Activated naive CD8-positive, alpha-beta T cell treated with anti-CD3 and anti-CD28 coated beads for 36 hours (primary cell): ENCODE measurements around the gene MORN1. TPM values are rescaled to one million over a fixed set of nuclear protein-coding genes. Genes with fewer than 3 reads are reported as not detected.

Experiments
- DNase-seq: peaks from one replicate; pipeline ENCODE4 v3.0.0; 2021
- H3K27ac Mint-ChIP-seq: one replicate; pipeline ENCODE4 v1.8.0; 2022; ENCODE audit warnings: mild to moderate bottlenecking, moderate library complexity, mixed read lengths
- H3K27me3 Mint-ChIP-seq: one replicate; pipeline ENCODE4 v1.8.0; 2022; ENCODE audit warnings: mild to moderate bottlenecking, mixed read lengths
- H3K36me3 Mint-ChIP-seq: one replicate; pipeline ENCODE4 v1.8.0; 2021; ENCODE audit warnings: mild to moderate bottlenecking, mixed read lengths
- H3K4me1 Mint-ChIP-seq: one replicate; pipeline ENCODE4 v1.8.0; 2021; ENCODE audit warnings: mixed read lengths
- H3K4me3 Mint-ChIP-seq: one replicate; pipeline ENCODE4 v1.8.0; 2022; ENCODE audit warnings: mild to moderate bottlenecking, moderate library complexity, mixed read lengths
- H3K9me3 Mint-ChIP-seq: one replicate; pipeline ENCODE4 v1.8.0; 2022; ENCODE audit warnings: mixed read lengths
- total RNA-seq, 2 experiments: library from RNA; stranded (reverse); gene quantifications; one replicate each; pipeline ENCODE4 v1.2.3, GENCODE V29; 2021

Gene MORN1
- total RNA-seq, 2 experiments from 2014 or later, result 6.8 to 7.8 TPM

GRCh38 chr1:2413495-2414296 is 22.3 kb upstream of the MORN1 start:
- Mint-ChIP-seq H3K4me1 (peaks cover 32% of the 10 kb centered on the region), H3K27ac (peak overlapping the region; percentile 89), H3K4me3 (peak overlapping the region; percentile 89), H3K9me3 (no peaks in the 10 kb centered on the region), H3K27me3 (no peaks in the 10 kb centered on the region), H3K36me3 (peaks cover 11% of the 10 kb centered on the region)
- DNase-seq, result peak; percentile 42

- H3K4me3 Mint-ChIP-seq, result peak overlapping the region; percentile 89
- no peak for DNase-seq
- H3K9me3 Mint-ChIP-seq, result no peaks in the 10 kb centered on the region
- peaks cover 11% of the 10 kb centered on the region for H3K36me3 Mint-ChIP-seq
- peaks cover 32% of the 10 kb centered on the region for H3K4me1 Mint-ChIP-seq
- H3K27ac Mint-ChIP-seq, result peak overlapping the region; percentile 89
- H3K27me3 Mint-ChIP-seq, result no peaks in the 10 kb centered on the region
Observed at GRCh38 chr1:2412773-2413494, 21.6 kb upstream of the MORN1 start.

- Mint-ChIP-seq H3K9me3 (no peaks in the 10 kb centered on the region), H3K4me1 (peaks cover 33% of the 10 kb centered on the region)
Observed at GRCh38 chr1:2412395-2412772, 21.0 kb upstream of the MORN1 start, which contains the start of gene PEX10. Gene PEX10 (minus strand): TSS chr1:2412564. CDS start chr1:2412502, 62 bp downstream.

GRCh38 chr1:2411801-2412394 is 20.5 kb upstream of the MORN1 start:
- no peak for DNase-seq
- Mint-ChIP-seq H3K4me1 (peaks cover 30% of the 10 kb centered on the region), H3K9me3 (no peaks in the 10 kb centered on the region), H3K27ac (peak overlapping the region; percentile 82), H3K27me3 (no peaks in the 10 kb centered on the region), H3K36me3 (peaks cover 12% of the 10 kb centered on the region), H3K4me3 (peak overlapping the region; percentile 89)

More at GRCh38 chr1:2412395-2412772, 21.0 kb upstream of the MORN1 start, which contains the start of gene PEX10:
- peak within 1 kb of the TSS; percentile 89 for H3K27ac Mint-ChIP-seq
- peaks cover 11% of the 10 kb centered on the region for H3K36me3 Mint-ChIP-seq
- DNase-seq, result peak; percentile 100
- H3K27me3 Mint-ChIP-seq, result no peaks in the 10 kb centered on the region
- peak within 1 kb of the TSS; percentile 89 for H3K4me3 Mint-ChIP-seq

GRCh38 chr1:2409745-2410144 is 18.4 kb upstream of the MORN1 start:
- H3K4me1 Mint-ChIP-seq, result peaks cover 19% of the 10 kb centered on the region
- no peak overlapping the region for H3K4me3 Mint-ChIP-seq
- H3K36me3 Mint-ChIP-seq, result peaks cover 13% of the 10 kb centered on the region
- H3K27ac Mint-ChIP-seq, result no peak overlapping the region
- no peaks in the 10 kb centered on the region for H3K27me3 Mint-ChIP-seq
- H3K9me3 Mint-ChIP-seq, result no peaks in the 10 kb centered on the region
- no peak for DNase-seq

- Mint-ChIP-seq H3K4me1 (peaks cover 10% of the 10 kb centered on the region), H3K4me3 (no peak overlapping the region), H3K36me3 (peaks cover 9% of the 10 kb centered on the region), H3K27ac (peak overlapping the region; percentile 48), H3K9me3 (no peaks in the 10 kb centered on the region), H3K27me3 (no peaks in the 10 kb centered on the region)
- DNase-seq, result no peak
Observed at GRCh38 chr1:2408859-2409276, 17.5 kb upstream of the MORN1 start.

- DNase-seq, result no peak
- Mint-ChIP-seq H3K36me3 (peaks cover 9% of the 10 kb centered on the region), H3K4me3 (no peak overlapping the region), H3K27me3 (no peaks in the 10 kb centered on the region), H3K9me3 (no peaks in the 10 kb centered on the region), H3K4me1 (peaks cover 9% of the 10 kb centered on the region), H3K27ac (no peak overlapping the region)
Observed at GRCh38 chr1:2408456-2408855, 17.1 kb upstream of the MORN1 start.

GRCh38 chr1:2407991-2408275 is 16.6 kb upstream of the MORN1 start:
- H3K36me3 Mint-ChIP-seq, result peaks cover 9% of the 10 kb centered on the region
- H3K27me3 Mint-ChIP-seq, result no peaks in the 10 kb centered on the region
- no peak for DNase-seq

GRCh38 chr1:2407166-2407990 is 16.0 kb upstream of the MORN1 start:
- H3K4me3 Mint-ChIP-seq, result no peak overlapping the region
- peaks cover 9% of the 10 kb centered on the region for H3K4me1 Mint-ChIP-seq
- DNase-seq, result no peak
- no peaks in the 10 kb centered on the region for H3K9me3 Mint-ChIP-seq
- H3K27me3 Mint-ChIP-seq, result no peaks in the 10 kb centered on the region
- no peak overlapping the region for H3K27ac Mint-ChIP-seq
- H3K36me3 Mint-ChIP-seq, result peaks cover 9% of the 10 kb centered on the region

More at GRCh38 chr1:2407991-2408275, 16.6 kb upstream of the MORN1 start:
- no peaks in the 10 kb centered on the region for H3K9me3 Mint-ChIP-seq
- no peak overlapping the region for H3K27ac Mint-ChIP-seq
- peaks cover 9% of the 10 kb centered on the region for H3K4me1 Mint-ChIP-seq
- no peak overlapping the region for H3K4me3 Mint-ChIP-seq

GRCh38 chr1:2406451-2407041 is 15.2 kb upstream of the MORN1 start:
- Mint-ChIP-seq H3K27ac (no peak overlapping the region), H3K36me3 (peaks cover 12% of the 10 kb centered on the region), H3K4me1 (peaks cover 9% of the 10 kb centered on the region), H3K9me3 (no peaks in the 10 kb centered on the region), H3K27me3 (no peaks in the 10 kb centered on the region), H3K4me3 (no peak overlapping the region)
- DNase-seq, result no peak

GRCh38 chr1:2405588-2406295 is 14.4 kb upstream of the MORN1 start:
- Mint-ChIP-seq H3K4me1 (peaks cover 5% of the 10 kb centered on the region), H3K27ac (no peak overlapping the region), H3K27me3 (no peaks in the 10 kb centered on the region), H3K4me3 (no peak overlapping the region), H3K36me3 (peaks cover 14% of the 10 kb centered on the region), H3K9me3 (no peaks in the 10 kb centered on the region)
- no peak for DNase-seq

GRCh38 chr1:2404890-2405511 is 13.6 kb upstream of the MORN1 start:
- peaks cover 14% of the 10 kb centered on the region for H3K36me3 Mint-ChIP-seq
- H3K4me1 Mint-ChIP-seq, result peaks cover 2% of the 10 kb centered on the region
- no peaks in the 10 kb centered on the region for H3K27me3 Mint-ChIP-seq
- H3K4me3 Mint-ChIP-seq, result no peak overlapping the region
- H3K9me3 Mint-ChIP-seq, result no peaks in the 10 kb centered on the region
- no peak overlapping the region for H3K27ac Mint-ChIP-seq
- no peak for DNase-seq

- no peak overlapping the region for H3K27ac Mint-ChIP-seq
- no peaks in the 10 kb centered on the region for H3K9me3 Mint-ChIP-seq
- H3K4me1 Mint-ChIP-seq, result peaks cover 2% of the 10 kb centered on the region
- peaks cover 14% of the 10 kb centered on the region for H3K36me3 Mint-ChIP-seq
- H3K27me3 Mint-ChIP-seq, result no peaks in the 10 kb centered on the region
- H3K4me3 Mint-ChIP-seq, result no peak overlapping the region
- no peak for DNase-seq
Observed at GRCh38 chr1:2404142-2404889, 13.0 kb upstream of the MORN1 start.
